CD4-positive, alpha-beta T cell treated with Interleukin-21 for 1 hour (primary cell): ENCODE results near the gene VPS13C.

Experiments
- DNase-seq: peaks from one replicate; pipeline ENCODE4 v3.0.0-alpha.2; 2020

Gene VPS13C

GRCh38 chr15:61929452-61929851, 130.8 kb downstream of the VPS13C start:
- DNase-seq = no peak

- no peak for DNase-seq
These were observed 137.1 kb downstream of the VPS13C start for GRCh38 chr15:61923173-61923572.

GRCh38 chr15:61921093-61921492, 139.2 kb downstream of the VPS13C start:
- DNase-seq = no peak

DNA sequence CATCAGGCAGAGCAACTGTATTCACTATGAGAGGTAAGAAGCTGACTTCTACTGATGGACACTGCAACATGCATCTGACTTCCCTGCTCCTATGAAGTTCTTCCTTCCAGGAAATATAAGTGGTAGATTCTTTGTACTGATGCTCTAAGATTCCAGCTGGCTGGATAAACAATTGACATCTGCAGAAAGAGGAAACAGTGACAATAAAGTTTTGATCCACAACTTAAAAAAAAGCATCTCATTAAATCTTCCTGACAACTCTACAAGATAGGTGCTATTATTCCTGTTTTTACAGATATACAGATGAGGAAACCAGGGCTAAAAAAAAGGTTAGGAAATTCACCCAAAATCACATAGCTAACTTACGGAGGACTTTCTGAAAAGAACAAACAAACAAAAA, 142.8 kb downstream of the VPS13C start:
- DNase-seq = no peak

DNA sequence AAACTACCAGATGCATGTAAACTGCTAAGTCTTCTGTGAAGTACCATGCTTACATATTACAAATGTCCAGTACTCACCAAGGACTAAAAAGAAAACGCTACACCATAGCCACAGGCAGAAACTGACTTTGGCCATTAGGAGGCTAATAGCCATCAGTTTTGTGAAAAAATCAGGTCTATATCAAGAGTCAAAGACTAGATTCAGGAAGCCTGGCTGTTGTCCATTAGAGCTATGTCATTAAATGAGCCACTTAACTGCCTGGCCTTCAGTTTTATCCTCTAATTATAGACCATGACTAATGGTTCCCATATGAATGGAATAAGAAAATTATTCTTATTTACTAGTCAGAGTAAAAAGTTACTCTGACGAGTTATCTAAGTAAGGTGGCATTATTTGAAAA, 144.1 kb downstream of the VPS13C start:
- no peak for DNase-seq

- DNase-seq = no peak
These were observed 144.6 kb downstream of the VPS13C start for GRCh38 chr15:61915640-61916039.

DNA sequence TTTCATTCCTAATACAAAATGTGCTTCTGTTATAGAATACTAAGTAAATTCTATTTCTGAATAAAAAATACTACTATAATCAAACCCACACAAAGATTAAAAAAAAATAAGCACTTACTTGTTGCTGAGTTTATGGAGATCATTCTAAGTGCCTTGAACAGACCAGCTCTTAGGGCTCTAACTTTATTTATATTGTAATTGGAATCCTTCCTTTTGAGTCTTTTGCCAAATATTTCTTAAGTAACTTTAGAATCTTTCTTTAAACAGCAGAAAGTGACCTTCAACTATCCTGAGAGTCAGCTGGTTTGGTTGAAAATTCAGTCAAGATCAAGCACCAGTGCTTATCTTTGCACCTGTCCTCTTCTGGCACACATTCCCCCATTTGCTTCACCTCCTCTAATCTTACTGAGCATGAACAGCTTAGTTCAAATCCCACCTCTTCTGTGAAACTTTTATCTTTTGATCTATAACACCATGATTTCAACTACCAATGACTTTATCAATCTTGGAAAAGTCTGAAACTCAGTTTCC, 149.3 kb downstream of the VPS13C start:
- DNase-seq = no peak

GRCh38 chr15:61908241-61908640, 152.0 kb downstream of the VPS13C start:
- DNase-seq = no peak

DNA sequence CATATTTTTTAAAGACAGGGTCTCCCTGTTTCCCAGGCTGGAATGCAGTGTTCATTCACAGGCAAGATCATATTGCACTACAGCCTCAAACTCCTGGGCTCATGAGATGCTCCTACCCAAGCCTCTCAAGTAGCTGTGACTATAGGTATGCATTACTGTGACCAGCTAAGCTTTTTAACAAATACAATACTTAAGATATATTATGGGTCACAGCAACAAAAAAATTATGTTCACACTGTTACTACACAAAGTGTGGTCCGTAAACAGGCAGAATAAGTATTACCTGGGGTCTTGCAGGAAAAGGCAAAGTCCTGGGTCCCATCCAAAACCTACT, 152.5 kb downstream of the VPS13C start:
- DNase-seq = no peak

- DNase-seq = no peak
These were observed 153.1 kb downstream of the VPS13C start for GRCh38 chr15:61906961-61907752.

DNA sequence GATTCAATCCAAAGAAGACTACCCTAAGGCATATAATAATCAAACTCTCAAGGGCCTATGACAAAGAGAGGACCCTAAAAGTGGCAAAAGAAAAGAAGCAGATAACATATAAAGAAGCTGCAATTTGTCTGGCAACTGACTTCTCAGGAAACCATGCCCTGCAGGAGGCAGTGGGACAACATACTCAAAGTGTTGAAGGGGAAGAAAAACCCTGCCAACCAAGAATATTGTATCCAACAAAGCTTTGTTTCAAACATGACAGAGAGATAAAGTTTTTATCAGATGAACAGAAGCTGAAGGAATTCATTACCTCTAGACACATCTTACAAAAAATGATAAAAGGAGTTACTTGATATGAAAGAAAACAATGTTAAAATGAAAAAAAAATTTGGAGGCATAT, 167.1 kb downstream of the VPS13C start:
- no peak for DNase-seq

GRCh38 chr15:61892140-61892539, 168.1 kb downstream of the VPS13C start:
- no peak for DNase-seq

DNA sequence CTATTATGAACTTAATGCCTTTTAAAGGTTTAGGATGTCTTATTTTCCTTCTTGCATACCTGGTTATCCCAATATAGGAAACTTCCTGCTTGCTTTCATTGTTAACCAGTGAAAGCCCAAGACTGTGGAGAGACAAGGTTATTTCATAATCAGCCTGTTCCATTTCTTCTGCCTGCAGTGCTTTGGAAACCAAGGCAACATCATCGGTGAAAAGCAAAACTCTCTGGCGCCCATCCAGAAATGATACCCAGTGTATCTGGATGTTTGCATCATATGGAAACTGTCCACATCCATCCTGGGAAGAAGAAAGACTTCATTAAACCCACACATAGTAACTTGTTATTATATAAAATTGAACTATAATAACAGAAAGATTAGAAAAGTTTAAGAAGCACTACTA, 170.1 kb downstream of the VPS13C start:
- DNase-seq = no peak

- DNase-seq = no peak
These were observed 170.5 kb downstream of the VPS13C start for GRCh38 chr15:61889706-61890105.

DNA sequence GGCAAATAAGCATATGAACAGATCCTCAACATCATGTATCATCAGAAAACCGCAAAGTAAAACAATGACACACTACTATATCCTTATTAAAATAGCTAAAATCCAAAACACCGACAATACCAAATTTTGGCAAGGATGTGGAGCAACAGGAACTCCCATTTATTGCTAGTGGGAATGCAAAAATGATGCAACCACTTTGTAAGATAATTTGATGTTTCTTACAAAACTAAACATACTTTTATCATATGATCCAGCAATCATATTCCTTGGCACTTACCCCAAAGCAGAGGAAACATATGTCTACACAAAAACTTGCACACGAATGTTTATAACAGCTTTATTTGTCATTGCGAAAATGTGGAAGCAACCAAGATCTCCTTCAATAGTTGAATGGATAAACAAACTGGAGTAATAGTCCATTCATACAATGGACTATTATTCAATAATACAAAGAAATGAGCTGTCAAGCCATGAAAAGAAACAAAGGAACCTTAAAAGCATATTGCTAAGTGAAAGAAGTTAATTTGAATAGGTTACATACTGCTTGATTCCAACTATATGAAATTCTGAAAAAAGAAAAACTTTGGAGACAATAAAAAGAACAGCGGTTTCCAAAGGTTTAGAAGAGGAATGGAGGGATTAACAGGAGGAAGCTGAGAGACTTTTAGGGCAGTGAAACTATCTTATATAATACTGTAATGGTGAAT, 172.0 kb downstream of the VPS13C start:
- DNase-seq = no peak

DNA sequence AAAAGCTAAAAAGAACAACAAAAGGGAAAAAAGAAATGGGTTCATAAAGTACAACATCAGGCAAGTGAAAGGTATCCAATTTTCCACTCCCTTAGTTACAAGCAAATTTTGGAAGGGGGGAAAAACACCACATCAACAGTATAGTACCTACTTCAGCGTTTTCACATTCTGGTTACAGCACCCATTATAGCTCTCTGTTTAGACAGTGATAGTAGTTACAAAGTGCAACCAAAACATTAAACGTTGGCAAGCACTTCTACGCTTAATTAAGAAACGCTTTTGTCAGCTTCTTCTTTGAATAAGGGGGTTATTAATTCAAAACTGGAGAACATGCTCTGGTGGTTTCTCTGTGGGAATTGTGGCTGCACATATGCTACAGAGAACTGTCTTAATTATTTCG, 180.2 kb downstream of the VPS13C start:
- DNase-seq = no peak

GRCh38 chr15:61879219-61879618, 181.0 kb downstream of the VPS13C start:
- no peak for DNase-seq

DNA sequence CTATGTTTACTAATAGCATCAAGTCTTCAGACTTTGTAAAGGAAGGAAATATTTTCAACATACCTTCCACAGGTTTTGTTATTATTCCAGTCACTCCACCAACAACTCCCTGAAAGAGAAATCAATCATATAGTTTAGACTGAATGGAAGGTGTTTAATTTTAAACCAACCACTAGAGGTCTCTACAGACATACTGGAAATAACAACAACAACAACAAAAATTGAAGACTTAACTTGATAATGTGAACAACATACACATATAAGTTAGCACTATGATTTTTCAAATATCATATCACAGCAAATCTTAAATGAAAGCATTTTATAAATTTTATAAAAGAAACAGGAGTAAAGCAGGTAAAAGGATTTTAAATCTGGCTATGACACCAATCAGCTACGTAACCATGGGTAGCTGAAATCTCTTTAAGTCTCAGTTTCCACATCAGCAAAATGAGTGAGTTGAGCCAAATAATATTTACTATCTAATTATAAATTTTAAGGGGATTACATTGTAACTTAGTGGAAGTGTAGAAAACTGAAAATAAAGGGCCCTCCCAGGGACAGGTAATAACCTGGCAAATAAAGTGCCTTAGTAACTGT, 188.2 kb downstream of the VPS13C start:
- peak; percentile 22 for DNase-seq

GRCh38 chr15:61869656-61870055, 190.6 kb downstream of the VPS13C start:
- no peak for DNase-seq

- no peak for DNase-seq
These were observed 198.3 kb downstream of the VPS13C start for GRCh38 chr15:61861962-61862361.

- DNase-seq = peak; percentile 72
These were observed 202.9 kb downstream of the VPS13C start for GRCh38 chr15:61857169-61857829.

- peak; percentile 27 for DNase-seq
These were observed 204.0 kb downstream of the VPS13C start for GRCh38 chr15:61856295-61856694.

- DNase-seq = no peak
These were observed 207.1 kb downstream of the VPS13C start for GRCh38 chr15:61853195-61853594.
